ENCODE data around the gene CALN1.
"Not testable (repeated sequence)": the region's sequence is repeated elsewhere in the genome, so short reads cannot be mapped to it uniquely, and the experiment has no call there.

Gene CALN1

DNA sequence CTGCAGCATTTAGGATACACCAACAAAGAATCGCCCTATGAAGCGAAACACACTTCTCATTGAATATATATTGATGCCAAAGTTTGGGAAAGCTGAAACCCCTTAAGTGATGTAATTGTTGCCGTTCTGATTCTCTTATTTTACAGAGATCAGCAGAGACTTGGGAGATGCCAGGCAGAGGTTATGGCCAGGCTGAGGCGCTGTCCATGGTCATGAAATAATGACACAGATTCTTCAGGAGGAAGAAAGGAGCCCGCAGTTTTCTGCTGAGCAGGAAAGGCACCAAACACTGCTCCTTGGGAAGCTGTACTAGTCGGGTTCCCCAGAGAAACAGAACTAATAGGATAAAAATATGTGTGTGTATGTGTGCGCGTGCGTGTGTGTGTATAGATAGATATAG is 566.0 kb downstream of the CALN1 start:
- no peak for DNase-seq

DNA sequence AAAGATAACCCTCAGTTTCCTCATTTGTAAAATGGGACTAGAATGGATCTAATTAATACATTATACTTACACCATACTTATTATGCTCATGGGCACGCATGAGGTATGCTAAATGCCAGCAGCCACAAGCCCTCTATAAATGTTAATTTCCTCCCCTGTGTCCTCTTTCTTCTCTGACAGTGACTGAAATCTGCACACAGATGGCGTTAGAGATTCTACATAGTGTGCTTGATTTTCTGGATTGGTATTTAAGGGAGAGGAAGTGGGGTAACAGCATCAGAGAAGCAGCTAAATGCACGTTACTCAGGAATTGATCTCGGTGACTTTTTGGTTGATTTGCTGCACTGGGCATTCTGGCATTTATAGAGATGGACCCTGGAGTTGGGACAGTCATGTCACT is 568.5 kb downstream of the CALN1 start:
- DNase-seq, result no peak

DNA sequence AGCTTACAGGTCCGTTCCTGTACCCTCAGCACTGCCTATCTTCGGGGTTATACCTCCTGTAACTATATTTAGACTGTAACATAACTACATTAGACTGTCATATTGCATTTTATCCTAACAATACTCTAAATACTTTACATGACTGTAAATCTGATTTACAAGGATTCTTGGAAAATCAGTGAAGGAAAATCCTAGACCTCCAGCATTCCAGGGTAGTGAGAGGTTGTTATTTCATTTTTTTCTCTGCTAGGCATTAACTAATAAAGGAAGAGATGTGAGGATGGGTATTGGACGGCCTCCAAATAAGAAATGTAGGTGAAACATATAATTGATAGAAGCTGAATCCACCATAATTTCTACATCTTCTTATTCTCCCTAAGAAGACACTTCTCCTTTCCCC is 569.4 kb downstream of the CALN1 start:
- no peak for DNase-seq

DNA sequence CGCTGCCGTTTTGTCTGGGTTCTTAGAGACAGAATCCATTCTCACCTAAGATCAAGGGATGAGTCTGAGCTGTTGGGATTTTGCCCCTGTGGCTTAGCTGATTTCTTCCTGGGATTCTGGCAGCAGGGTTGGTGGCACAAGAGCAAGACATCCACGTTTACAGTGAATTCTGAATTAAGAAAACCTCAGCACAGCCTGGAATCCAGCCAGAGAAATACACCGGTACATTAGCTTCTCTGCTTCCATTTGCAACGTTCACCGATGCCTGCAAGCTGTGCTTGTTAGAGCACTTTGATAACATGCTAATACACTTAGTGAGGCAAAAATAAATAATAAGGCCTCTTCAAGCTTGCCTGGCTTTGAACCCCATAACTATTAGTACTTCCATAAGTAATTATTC is 569.8 kb downstream of the CALN1 start:
- no peak for DNase-seq

DNA sequence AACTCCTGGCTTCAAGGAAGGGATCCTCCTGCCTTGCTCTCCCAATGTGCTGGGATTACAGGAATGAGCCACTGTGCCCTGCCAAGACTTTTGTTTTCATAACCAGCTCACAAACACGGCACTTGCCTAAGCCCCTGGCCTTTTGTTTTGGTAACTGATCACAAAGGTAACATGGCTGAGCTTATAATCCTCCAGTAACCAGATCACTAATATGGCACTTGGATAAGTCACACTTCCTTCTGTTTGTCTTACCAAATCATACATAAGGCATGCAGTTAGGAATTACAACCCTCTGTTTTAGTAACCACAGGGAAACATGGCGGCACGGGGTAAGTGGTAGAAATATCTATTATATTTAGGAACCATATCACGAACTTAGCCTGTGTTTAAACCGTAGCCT is 577.1 kb downstream of the CALN1 start:
- no peak for DNase-seq

DNA sequence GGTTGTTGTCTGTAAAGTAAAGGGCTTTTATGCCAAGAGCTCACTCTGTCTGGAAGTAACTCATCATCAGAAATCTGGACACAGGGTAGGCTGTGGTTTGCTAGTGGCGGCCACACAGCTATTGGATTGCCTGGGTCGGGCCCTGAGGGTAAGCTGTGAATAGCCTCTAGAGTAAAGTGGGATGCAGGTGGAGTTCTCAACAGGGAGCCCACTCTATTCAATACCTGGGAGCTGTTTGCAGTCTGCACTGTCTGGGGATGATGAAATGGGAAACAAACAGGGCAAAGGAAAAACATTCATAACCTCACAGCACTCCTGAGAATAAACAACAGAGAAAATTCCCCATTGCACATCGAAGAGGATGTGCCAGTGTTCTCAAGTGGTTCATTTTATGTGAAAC is 582.6 kb downstream of the CALN1 start:
- DNase-seq, result no peak

DNA sequence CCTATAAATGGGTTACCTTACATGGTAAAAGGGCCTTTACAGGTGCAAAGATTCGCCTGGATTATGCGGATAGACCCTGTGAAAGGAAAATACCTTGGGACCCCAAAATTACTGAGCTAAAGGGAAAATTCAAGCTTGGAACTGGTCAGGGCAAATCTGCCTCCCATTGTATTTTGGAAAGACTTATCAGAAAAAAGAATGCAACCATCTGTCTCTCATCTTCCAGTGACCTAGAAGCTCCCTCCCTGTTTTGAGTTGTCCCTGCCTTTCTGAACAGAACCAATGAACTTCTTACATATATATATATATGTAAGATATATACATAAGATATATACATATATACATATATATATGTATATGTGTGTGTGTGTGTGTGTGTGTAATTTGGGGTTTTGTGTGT is 583.8 kb downstream of the CALN1 start:
- no peak for DNase-seq

DNA sequence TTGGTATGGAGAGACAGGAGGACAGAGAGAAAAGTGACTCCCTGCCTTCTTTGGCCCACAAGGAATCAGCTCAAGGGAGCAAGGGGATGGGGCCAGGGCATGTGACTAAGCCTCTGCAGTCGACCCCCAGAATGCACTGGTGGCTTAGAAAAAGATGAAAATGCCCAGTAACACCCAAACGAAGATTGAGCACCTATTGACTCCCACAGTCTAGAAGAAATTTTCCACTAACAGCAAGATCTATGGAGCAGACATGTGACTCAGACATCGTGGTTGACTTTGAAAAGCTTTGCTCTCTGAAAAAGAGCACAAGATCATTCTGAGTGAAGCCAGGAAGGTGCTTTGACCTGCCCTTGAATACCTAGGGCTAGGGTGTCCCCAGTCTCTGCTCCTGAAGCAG is 586.0 kb downstream of the CALN1 start:
- DNase-seq, result no peak

DNA sequence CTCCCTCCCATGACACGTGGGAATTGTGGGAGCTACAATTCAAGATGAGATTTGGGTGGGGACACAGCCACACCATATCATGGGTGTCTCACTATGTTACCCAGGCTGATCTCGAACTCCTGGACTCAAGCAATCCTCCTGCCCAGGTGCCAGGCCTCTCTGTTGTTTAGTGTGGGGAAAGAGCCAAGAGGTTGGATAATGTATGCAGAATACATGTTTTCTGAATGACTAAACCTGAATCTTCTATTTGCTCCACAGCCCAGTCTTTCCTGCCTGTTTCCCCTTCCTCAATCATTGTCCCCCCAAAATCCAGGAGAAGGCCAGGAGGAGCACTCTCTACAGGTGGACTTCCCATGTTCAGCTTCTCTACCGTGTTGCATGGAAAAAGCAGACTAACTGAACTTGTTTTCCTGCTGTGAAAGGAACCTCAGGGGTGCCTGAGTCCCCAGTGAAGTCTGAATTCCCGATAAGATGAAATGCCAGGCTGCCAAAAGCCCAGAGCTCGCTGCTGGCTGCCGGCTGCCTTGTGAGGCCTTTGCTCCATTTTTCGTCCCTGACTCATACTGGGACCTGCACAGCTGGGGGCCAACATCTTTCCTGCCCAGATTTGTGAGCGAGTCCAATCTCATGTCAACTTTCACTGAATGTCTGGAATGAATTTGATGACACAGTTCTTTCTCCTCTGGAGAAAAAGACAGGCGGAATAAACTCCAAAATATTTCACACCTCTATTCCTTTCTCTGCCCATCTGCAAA is 588.0 kb downstream of the CALN1 start:
- DNase-seq, result no peak

DNA sequence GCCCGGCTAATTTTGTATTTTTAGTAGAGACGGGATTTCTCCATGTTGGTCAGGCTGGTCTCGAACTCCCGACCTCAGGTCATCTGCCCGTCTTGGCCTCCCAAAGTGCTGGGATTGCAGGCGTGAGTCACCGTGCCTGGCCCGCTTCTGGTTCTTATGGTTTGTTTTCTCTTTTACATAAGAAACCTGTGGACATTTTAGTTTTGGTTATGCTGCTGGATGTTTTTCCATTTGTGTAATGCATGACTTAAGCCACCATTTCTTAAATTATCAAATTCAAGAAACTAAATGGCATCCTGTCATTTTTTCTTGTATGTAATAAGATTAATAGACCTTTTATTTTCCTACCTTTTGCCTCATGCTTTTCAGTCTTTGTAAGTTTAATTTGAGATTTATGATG is 589.7 kb downstream of the CALN1 start:
- DNase-seq, result not testable (repeated sequence)

DNA sequence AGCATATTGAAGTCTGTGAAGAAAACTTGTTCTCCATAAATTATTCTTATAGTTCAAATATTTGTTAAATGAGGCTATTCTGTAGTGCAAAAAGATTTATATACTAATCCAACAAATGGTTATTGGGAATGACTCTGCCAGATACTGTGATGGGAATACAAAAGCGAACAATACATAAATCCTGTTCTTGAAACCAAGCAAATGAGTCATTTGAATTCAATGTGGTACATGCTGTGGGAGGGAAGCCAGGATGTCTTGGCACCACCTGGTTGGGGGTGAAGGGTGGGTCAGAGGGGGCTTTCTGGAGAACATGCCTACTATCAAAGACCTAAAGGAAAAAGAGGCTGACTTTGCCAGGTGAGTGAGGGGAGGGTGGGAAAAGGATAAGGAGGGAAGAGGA is 594.2 kb downstream of the CALN1 start:
- no peak for DNase-seq

DNA sequence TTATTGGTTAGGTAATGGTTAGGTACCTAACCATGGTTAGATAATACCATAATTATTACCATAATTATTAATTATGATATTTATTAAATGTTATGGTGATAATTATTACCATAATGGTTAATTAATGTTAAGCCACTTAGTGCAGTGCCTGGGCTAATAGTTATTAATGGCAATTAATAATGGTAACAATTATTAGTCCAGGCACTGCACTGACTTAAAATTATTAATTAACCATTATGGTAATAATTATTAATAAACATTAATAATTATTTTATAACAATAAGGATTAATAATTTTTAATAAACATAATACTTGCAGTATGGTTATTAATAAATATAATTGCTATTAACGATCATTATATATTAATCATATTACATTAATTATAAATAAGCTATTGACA is 604.0 kb downstream of the CALN1 start:
- no peak for DNase-seq

DNA sequence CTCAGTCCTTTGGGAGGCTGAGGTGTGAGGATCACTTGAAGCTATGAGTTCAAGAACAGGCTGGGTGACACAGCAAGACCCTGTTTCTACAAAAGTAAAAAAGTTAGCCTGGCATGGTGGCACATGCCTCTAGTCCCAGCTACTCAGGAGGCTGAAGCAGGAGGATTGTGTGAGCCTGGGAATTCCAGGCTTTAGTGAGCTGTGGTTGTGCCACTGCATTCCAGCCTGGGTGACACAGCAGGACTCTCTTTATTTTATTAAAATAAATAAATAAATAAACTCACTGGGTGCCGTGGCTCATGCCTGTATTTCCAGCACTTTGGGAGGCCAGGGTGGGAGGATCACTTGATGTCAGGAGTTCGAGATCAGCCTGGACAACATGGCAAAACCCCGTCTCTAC is 607.9 kb downstream of the CALN1 start:
- DNase-seq, result no peak

DNA sequence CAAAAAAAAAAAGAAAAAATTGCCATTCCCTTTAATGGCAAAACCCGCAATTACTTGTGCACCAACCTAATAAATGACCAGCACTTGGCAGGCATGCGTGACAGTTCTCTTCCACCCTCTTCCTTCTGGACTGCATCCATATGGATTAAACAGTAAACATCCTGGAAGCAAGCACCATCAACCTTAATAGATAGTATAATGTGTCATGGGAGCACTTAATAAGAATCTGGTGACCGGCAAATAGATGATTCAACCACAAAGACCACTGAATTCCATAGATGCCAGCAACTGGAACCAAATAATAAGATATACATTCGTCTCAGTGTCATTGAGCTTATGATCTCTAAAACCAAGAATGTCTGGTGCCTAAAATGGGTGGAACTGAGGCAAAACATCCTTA is 610.2 kb downstream of the CALN1 start:
- DNase-seq, result no peak

DNA sequence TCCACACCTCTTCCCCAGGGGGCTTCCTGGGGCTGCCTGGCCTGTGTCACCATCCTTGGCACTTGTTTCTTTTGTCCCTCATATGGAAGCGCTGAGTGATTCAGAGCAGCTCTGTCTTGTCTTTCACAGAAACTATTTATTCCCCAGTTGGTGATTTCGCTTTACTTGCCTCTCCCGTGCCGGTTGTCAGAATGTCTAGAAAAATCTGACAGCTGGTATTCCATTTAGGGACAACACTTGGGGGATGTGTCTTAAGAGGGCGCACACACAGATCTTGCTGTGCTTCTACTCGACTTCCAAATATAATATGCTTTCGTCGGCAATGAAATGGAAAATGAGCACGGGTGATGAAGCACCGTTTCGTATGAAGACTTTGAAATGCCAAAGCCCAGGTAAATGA is 611.8 kb downstream of the CALN1 start:
- DNase-seq, result no peak

DNA sequence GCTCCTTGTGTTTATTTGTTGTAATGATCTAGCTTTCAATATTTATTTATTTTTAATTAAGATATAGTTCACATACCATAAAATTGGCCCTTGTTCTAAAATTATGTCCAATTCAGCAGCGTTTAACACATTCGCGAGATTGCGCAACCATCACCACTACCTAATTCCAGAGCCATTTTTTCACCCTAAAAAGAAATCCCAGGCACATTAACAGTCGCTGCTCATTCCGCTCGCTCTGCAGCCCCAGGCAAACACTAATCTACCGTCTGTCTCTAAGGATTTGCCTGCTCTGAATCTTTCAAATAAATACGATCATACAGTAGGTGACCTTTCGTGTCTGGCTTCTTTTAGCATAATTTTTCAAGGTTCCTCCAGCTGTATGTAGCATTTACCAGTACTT is 616.7 kb downstream of the CALN1 start:
- no peak for DNase-seq

DNA sequence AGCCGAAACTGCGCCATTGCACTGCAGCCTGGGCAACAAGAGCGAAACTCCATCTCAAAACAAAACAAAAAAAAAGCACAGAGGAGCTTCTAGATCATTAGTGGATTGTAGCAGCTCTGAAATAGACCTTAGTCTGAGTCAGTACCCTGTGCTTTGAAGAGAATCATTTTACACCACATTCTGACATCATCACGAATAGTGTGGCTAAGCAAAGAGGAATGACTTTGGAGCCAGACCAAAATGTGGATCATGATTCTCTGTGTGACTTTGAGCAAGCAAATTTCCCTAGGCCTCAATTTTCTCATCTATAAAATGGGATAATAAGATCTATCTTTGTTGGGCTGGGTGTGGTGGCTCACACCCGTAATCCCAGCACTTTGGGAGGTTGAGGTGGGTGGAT is 618.9 kb downstream of the CALN1 start:
- no peak for DNase-seq

DNA sequence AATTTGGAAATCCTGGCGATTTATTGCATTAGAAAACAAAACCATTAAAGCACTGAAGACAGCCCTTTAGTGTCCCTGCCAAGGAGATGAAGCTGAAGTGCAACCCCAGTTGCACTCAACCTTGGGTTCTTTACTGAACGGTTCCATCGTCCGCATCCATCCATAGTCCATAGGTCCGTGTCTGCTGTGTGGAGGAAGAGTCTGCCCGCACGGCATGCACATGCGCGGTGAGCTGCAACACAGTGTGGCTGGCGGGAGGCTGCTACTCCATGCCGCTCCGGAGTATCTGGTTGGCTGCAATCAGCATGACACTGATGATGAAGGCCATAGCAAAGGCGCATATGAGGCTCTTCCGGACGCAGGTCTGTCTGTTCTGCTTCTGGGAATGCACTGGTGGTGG is 624.6 kb downstream of the CALN1 start:
- no peak for DNase-seq

DNA sequence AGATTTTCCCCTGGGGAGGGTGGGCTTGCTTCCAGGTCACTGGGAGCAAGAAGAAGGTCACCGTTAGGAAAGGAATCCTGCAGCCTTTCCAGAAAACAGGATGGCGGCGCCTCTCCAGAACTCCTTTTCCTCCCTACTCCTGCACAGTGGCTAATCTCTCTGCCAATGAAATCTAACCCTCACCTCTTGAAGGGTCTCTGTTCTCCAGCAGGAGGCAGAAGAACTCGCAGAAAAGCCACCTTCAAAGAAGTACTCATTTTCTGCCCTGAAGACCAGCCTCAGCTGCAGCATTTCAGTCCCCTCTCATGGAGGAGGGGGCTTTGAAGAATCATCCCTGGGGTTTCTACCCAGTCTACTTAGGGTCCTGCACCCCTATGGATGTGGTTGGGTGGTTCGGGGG is 626.9 kb downstream of the CALN1 start:
- no peak for DNase-seq

DNA sequence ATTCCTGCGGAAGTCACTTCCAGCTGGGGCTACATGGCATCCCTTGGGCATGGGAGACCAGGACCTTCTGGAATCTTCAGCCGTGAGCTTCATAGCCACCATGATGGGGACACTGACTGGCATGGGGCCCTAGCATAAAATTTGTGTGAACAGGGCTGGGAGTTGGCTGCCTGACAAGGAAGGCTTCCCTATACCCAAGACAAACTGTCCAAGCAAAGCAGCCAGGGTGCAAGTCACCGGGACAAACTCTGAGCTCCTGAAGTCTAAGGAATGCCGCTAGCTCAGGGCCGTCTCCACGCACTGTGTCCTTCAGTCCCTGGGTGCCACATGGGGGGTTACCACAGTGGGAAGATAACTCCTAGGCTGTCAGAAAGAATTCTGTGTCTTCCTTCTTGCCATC is 627.4 kb downstream of the CALN1 start:
- DNase-seq, result no peak

DNA sequence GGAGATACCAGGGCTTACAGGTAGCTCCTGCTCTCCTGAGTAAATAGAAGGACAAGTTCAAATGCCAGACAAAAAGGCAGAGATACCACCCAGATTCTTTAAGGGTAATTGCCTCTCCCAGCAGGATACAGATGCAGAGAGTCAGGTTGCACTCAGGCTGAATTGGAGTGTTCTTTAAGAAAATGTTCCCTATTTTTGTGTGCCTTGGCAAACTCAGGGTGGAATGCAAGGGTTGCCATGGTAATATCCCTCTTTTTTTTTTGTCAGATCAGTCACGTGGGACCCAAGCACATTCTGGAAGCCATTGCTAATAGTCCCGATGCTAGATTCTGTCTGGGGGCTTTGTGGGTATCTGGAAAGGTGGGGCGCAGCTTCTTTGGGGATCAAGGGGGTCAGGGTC is 628.0 kb downstream of the CALN1 start:
- no peak for DNase-seq

DNA sequence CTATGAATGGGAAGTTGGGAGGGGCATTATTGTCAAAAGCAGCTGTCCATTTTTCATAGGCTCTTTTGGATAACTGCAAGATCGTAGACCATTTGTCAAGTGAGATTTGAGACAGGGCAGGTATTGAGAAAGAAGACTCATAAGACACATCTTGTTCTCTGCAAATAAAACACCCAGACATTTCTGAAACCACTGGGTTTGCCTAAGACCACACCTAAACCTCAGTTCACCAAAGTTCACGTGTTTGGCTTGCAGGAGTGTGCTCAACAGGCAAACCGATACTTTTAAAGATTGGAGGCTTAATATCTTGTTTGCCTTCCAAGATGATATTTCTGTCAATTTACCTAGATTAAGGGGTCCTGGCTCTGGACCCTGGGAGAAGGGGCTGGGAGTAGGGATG is 628.4 kb downstream of the CALN1 start:
- DNase-seq, result no peak

DNA sequence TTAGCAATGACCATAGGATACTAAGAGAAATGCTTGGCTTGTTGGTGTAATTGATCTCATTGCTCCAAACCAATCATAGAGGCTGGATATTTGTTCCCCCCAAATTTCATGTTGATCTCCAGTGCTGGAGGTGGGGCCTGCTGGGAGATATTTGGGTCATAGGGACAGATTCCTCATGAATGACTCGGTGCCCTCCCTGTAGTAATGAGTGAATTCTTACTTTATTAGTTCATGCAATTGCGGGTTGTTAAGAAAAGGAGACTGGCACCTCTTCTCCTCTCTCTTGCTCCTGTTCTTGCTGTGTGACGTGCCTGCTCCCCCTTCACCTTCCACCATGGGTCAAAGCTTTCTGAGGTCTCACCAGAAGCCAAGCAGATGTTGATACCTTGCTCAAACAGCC is 630.1 kb downstream of the CALN1 start:
- no peak for DNase-seq

DNA sequence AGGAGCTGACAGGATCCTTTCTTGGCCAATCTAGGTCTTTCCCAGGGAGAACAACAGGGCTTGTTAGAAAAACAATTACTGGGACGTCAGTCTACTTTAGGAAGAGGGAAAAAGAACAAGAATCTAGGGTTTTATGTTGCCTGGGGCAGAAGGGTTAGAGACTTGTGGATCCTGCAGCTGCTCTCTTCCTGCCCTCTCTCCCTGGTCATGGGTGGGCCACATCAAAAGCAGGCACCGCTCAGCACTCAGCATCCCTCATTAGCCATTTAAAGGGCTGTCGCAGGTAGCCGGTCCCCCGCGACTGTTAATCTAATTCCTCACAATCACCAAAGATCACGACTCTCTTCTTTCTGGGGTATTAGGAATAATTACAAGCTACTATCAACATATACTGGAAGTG is 631.9 kb downstream of the CALN1 start:
- DNase-seq, result no peak

DNA sequence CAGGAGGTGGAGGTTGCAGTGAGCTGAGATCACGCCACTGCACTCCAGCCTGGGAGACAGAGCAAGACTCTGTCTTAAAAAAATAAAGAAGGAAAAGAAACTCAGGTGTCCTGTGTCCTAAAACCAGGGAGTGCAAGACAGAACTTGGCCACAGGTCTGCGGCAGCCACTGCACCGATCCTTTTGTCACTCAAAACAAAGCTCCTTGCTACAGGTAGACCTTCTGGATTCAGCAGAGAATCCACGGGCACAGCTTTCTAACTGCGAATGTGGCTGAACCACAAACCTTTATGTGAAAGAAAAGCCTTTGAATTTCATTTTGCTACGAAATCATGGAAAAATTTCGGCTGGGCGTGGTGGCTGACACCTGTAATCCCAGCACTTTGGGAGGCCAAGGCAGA is 634.9 kb downstream of the CALN1 start:
- DNase-seq, result no peak

DNA sequence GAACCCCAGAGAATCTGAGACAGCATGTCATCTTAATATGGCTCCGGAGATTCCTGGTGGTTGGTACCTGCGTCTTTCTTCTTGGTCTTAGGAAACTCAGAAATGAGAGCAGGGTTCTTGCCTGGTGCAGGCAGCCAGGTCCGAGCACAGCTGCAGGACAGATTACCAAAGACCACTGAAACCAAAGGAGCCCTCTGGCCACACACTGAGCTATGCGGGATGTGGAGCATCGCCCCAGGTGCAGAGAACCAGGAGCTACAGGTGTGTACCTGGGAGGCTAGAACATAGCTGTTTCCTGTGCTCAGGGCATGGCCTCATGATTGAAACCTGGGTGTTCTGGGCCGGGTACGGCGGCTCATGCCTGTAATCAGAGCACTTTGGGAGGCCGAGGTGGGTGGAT is 635.4 kb downstream of the CALN1 start:
- DNase-seq, result no peak
